ENCODE data around the gene EXOSC5.
"Not testable (repeated sequence)": the region's sequence is repeated elsewhere in the genome, so short reads cannot be mapped to it uniquely, and the experiment has no call there.

The EXOSC5 gene

DNA sequence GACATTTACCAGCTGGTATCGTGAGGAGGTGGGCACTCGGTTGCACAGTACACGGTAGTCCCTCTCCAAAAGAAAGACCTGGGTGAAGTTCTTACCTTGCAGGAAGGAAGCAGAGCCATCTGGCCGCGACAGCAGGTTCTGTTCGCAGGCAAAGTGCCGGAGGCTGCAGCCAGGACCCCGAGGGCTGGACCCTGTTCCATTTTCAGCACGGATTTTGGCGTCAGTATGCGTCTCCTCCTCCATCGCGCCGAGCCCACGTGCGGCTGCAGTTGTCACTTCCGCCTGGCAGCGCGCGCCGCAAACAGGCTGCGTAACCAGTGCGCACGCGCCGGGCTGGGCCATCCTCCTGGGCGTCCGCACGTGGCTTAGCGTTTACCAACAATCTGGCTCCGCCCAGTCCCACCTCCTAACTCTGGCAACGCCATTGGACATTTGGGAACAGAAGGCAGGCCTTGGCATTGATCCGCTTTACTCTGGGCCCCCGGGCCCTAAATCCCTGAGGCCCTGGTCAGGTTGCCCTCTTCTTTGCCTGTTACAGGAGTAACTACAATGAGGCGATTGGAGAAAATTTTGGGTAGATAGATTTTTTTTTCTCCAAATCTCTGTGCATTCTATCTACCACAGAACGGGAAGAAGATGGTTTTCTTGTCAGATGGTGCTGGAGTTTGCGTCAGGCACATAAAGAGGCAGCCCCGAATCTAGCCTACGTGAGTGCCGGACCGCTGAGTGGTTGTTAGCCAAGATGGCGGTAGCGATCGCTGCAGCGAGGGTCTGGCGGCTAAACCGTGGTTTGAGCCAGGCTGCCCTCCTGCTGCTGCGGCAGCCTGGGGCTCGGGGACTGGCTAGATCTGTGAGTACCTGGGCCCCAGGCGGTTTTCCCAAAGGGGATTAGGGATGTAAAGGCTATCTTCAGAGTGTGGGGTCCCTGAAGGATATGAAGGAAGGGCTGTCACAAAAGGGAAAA, at the start of gene EXOSC5, which contains the start of gene BCKDHA:
TSS of gene EXOSC5 (minus strand) at position 274 of the 964 bp plus-strand sequence. CDS start at position 243, 31 bp downstream.
TSS of gene BCKDHA (plus strand) at position 733 of the 964 bp plus-strand sequence. CDS start at position 743, 10 bp downstream.
- Mint-ChIP-seq H3K36me3 (ENCODE audit: low read depth) (peaks cover 7% of the 10 kb centered on the region), H3K4me1 (peaks cover 43% of the 10 kb centered on the region), H3K4me3 (peak within 1 kb of the TSS; percentile 96), H3K27me3 (peaks cover 2% of the 10 kb centered on the region), H3K27ac (peak within 1 kb of the TSS; percentile 100), H3K9me3 (no peaks in the 10 kb centered on the region)
- DNase-seq: peak; percentile 98
- ATAC-seq: peak; percentile 98

DNA sequence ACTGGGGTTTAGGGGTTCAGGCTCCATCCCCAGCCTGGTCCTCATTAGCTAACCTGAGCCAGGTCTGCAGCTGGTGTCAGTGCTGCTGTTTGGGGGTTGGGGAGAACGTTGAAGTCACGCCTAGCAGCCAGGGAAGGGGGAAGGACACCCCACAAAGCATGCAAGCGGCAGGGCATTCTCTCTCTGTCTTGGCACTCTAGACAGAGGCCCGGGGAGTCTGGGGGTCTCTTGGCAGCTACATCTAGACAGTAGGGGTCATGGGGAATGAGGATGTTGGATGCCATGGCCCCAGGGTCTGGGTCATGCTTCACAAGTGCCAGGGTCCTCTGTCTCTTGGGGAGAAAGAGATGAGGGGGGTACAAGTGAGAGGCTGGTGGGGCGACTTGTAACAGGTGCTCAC, 48.4 kb upstream of the EXOSC5 start:
- DNase-seq (no peak), ATAC-seq (no peak)
- H3K36me3 Mint-ChIP-seq (ENCODE audit: low read depth): no peaks in the 10 kb centered on the region
- peaks cover 5% of the 10 kb centered on the region for H3K4me1 Mint-ChIP-seq
- H3K27me3 Mint-ChIP-seq: peaks cover 11% of the 10 kb centered on the region
- H3K9me3 Mint-ChIP-seq: no peaks in the 10 kb centered on the region
- H3K4me3 Mint-ChIP-seq: no peak overlapping the region
- no peak overlapping the region for H3K27ac Mint-ChIP-seq

DNA sequence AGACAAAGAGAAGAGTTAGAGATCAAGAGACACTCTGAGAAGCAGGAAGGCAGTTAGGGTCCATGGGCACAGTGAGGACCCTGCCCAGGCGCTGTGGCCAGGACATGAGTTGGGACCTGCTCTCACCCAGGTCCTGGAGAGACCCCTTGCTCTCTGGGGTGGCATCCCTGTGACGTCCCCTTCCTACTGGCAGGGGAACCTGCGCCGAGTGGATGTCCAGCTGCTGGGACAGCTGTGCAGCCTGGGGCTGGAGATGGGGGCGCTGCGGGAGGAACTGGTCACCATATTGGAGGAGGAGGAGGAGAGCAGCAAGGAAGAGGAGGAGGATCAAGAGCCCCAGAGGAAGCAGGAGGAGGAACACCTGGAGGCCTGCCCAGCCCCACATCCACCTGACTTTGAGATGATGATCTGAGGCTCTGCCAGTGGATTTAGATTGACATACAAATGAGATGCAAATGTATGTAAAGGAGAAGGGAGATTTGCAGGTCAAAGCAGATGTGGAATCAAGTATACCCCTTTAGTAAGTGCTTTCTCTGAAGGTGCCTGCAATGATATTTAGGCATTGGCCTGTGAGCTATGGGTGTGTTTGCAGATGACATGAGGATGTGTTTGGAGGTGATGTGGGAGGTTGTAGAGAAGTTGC, 46.8 kb upstream of the EXOSC5 start:
- no peak overlapping the region for H3K4me3 Mint-ChIP-seq
- peaks cover 8% of the 10 kb centered on the region for H3K27me3 Mint-ChIP-seq
- peak overlapping the region; percentile 2 for H3K27ac Mint-ChIP-seq
- ATAC-seq (no peak), DNase-seq (no peak)
- H3K9me3 Mint-ChIP-seq: no peaks in the 10 kb centered on the region
- no peaks in the 10 kb centered on the region for H3K36me3 Mint-ChIP-seq (ENCODE audit: low read depth)
- peaks cover 5% of the 10 kb centered on the region for H3K4me1 Mint-ChIP-seq

DNA sequence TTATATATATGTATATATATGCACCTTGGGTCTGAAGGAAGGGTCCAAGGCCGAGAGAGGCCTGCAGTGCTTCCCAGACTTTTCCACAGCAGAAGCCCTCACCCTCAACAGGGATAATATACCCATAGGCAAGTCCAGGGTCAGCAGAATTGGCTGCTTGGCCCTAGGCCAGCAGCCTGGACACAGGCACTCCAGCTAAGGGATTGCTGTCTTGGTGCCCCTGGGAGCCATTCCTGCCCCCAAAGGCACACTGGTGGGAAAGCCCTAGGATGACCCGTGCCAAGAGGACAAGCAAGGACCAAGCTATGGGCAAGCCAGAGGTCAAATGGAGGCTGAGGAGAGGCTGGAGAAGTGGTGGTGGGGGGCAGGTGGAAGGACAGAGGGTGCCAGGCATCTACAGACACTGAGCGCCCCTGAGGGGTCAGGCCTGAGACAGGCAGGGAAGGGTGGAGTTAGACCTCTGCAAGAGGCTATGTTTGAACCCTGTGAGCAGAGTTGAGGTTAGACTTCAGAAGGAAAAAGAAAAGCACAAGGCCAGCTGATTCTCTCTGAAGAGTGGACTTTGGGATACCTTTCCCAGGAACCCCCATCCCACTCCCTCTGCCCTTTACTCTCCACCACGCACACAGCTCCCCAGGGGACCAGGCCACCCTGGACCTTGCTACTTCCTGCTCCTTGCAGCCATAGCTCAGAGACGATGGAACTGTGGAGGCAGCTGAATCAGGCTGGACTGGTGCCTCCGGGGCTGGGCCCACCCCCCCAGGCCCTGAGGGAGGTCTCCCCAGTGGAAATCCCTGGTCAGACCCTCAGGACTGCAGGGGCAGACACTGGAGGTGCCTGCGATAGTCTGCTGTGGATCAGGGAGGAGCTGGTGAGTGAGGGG, 45.6 kb upstream of the EXOSC5 start, which contains the start of gene ERICH4:
TSS of gene ERICH4 (plus strand) at position 684 of the 883 bp plus-strand sequence. CDS start at position 698, 14 bp downstream.
- peaks cover 8% of the 10 kb centered on the region for H3K27me3 Mint-ChIP-seq
- H3K9me3 Mint-ChIP-seq: no peaks in the 10 kb centered on the region
- H3K4me3 Mint-ChIP-seq: no peak within 1 kb of the TSS
- ATAC-seq: no peak
- peak within 1 kb of the TSS; percentile 2 for H3K27ac Mint-ChIP-seq
- peaks cover 5% of the 10 kb centered on the region for H3K36me3 Mint-ChIP-seq (ENCODE audit: low read depth)
- no peak for DNase-seq
- H3K4me1 Mint-ChIP-seq: peaks cover 13% of the 10 kb centered on the region

DNA sequence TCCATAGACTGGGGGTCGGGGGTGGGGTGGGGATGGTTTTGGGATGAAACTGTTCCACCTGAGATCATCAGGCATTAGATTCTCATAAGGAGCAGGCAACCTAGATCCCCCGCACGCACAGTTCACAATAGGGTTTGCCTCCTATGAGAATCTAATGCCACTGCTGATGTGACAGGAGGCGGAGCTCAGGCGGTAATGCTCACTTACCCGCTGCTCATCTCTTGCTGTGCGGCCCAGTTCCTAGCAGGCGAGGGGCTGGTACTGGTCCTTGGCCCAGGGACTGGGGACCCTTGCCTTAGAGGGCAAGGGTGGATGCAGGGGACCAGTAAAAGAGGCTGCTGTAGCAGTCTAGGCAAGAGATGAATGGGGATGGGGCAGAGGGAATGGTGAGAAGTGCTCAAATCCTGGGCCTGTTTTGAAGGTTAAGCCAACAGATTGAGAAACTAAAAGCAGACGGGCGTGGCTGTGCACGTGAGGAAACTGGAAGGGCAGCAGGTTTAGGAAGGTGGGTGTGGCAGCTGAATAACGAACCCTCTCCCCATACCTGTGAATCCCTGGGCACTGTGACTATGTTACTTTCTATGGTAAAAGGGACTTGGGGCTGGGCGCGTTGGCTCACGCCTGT, 44.3 kb upstream of the EXOSC5 start:
- Mint-ChIP-seq H3K27ac (no peak overlapping the region), H3K9me3 (no peaks in the 10 kb centered on the region), H3K4me3 (no peak overlapping the region), H3K36me3 (ENCODE audit: low read depth) (peaks cover 8% of the 10 kb centered on the region), H3K4me1 (peaks cover 14% of the 10 kb centered on the region), H3K27me3 (peaks cover 3% of the 10 kb centered on the region)
- no peak for ATAC-seq
- DNase-seq: no peak

DNA sequence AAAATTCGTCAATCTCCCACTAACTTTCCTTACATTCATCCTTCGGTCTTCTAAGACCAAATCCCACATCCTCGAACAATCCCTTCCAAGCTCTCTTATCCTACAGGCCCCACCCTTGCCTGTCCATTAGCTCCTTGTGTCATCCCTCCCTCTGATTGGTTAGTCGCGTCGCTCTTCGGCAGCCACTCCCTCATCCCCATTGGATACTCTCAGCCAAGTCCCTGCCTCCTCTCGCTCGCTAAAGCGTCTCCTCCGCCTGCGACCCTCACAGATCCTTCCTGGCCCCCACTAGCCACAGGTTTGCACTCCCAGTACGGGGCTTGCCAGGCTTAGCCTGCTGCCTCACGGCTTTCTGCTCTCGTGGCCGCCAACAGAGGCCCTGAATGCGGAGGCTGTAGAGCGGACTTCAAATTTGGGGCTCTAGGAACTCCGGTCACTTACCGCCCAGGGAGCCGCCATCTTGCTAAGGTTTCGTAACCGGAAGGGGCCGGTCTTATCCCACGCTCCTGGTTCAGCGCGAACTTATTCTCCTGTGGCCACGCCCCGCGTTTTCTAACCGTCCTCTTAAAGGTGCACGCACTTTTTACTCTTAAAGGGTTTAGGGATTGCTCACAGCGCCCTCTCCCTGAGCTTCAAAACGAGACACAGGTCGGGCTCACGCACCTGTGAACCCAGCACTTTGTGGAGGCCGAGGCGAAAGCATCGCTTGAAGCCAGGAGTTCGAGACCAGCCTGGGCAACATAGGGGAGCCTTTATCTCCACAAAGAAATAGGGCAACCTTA, 42.5 kb upstream of the EXOSC5 start, which contains the start of gene DMAC2:
TSS of gene DMAC2 (minus strand) at position 472 of the 782 bp plus-strand sequence. CDS start at position 459, 13 bp downstream.
- Mint-ChIP-seq H3K4me3 (no peak within 1 kb of the TSS), H3K4me1 (peaks cover 14% of the 10 kb centered on the region), H3K36me3 (ENCODE audit: low read depth) (peaks cover 8% of the 10 kb centered on the region), H3K27ac (peak within 1 kb of the TSS; percentile 58), H3K27me3 (no peaks in the 10 kb centered on the region), H3K9me3 (no peaks in the 10 kb centered on the region)
- DNase-seq (peak; percentile 95), ATAC-seq (peak; percentile 96)

DNA sequence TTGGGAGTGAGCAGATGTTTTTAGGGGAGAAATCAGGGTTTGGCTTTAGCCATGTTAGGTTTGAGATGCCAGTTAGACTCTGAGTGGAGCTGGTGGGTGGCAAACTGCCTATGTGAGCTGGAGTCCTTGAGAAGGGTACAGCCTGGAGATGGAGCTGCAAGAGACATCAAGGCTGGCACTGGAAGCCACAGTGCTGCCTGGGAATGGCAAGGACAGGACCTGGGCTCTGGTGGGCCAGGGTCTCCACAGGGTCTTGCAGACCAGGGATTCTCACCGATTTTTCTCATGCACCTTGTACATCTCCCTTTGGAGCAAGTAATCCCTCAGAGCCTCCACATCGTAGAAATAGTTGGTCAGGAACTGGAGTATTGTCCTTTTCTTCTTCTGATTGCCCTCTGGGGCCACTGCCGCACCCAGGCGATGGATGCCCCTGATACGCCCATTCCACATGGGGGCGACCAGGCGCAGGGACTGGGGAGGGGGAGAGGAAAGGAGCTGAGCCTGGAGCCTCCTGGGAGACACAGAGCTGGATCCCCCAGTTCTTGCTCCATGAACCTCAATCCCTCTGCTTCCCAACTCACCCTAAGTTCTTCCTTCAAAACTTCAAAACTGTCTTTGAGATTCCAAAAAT, 40.9 kb upstream of the EXOSC5 start:
- Mint-ChIP-seq H3K4me3 (peak overlapping the region; percentile 24), H3K27me3 (no peaks in the 10 kb centered on the region), H3K36me3 (ENCODE audit: low read depth) (peaks cover 10% of the 10 kb centered on the region), H3K27ac (peak overlapping the region; percentile 58), H3K9me3 (no peaks in the 10 kb centered on the region), H3K4me1 (peaks cover 16% of the 10 kb centered on the region)
- no peak for ATAC-seq
- no peak for DNase-seq

DNA sequence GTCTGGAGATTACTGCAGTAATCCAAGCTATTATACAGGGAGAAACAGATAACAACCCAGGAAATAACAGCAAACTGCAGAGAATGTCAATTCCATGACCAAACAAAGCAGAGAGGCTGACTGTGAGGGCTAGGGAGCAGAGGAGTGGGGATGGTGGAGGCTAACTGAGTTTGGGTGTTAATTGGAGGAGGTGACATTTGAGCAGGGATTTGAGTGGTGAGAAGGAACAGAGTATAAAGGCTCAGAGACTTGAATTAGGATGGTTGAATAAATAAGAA, 39.5 kb upstream of the EXOSC5 start:
- no peak overlapping the region for H3K4me3 Mint-ChIP-seq
- ATAC-seq (no peak), DNase-seq (no peak)
- no peaks in the 10 kb centered on the region for H3K27me3 Mint-ChIP-seq
- H3K9me3 Mint-ChIP-seq: no peaks in the 10 kb centered on the region
- no peak overlapping the region for H3K27ac Mint-ChIP-seq
- peaks cover 16% of the 10 kb centered on the region for H3K4me1 Mint-ChIP-seq
- H3K36me3 Mint-ChIP-seq (ENCODE audit: low read depth): peaks cover 17% of the 10 kb centered on the region

DNA sequence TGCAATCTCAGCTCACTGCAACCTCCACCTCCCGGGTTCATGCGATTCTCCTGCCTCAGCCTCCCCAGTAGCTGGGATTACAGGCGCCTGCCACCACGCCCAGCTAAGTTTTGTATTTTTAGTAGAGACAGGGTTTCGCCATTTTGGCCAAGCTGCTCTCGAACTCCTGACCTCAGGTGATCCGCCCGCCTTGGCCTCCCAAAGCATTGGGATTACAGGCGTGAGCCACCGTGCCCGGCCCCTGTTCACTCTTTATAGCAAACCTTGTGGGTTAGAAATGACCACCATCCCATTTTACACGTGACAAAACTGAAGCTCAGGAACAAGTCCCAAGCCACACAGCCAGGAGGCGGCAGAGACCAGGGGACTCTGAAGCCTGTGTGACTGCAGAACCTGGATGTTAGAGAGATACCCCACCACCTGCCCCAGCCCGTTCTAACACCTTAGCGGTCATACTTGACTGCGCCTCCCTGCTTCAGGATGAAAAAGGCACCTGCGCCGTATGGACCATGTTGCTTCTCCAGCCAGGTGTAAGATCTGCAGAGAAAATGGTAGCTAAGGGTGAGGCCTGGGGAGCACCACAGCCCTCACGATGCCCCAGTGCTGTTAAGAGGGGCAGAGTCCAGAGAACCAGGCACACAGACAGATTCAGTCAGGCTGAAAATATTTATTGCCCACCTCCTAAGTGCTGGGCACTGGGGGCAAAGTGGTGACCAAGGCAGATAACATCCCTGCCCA, 38.9 kb upstream of the EXOSC5 start:
- Mint-ChIP-seq H3K4me1 (peaks cover 16% of the 10 kb centered on the region), H3K36me3 (ENCODE audit: low read depth) (peaks cover 18% of the 10 kb centered on the region), H3K9me3 (no peaks in the 10 kb centered on the region), H3K27me3 (no peaks in the 10 kb centered on the region), H3K4me3 (no peak overlapping the region), H3K27ac (no peak overlapping the region)
- ATAC-seq: no peak
- DNase-seq: no peak

DNA sequence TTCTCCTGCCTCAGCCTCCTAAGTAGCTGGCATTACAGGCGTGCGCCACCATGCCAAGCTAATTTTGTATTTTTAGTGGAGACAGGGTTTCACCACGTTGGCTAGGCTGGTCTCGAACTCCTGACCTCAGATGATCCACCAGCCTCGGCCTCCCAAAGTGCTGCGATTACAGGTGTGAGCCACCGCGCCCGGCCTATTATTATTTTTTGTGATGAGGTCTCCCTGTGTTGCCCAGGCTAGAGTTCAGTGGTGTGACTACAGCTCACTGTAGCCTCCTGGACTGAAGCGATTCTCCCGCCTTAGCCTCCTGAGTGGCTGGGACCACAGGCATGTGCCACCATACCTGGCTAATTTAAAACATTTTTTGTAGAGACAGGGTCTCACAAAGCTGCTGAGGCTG, 38.2 kb upstream of the EXOSC5 start:
- H3K27ac Mint-ChIP-seq, H3K9me3 Mint-ChIP-seq, ATAC-seq, H3K4me3 Mint-ChIP-seq, DNase-seq, H3K27me3 Mint-ChIP-seq: not testable (repeated sequence)
- Mint-ChIP-seq H3K36me3 (ENCODE audit: low read depth) (peaks cover 21% of the 10 kb centered on the region), H3K4me1 (peaks cover 16% of the 10 kb centered on the region)

DNA sequence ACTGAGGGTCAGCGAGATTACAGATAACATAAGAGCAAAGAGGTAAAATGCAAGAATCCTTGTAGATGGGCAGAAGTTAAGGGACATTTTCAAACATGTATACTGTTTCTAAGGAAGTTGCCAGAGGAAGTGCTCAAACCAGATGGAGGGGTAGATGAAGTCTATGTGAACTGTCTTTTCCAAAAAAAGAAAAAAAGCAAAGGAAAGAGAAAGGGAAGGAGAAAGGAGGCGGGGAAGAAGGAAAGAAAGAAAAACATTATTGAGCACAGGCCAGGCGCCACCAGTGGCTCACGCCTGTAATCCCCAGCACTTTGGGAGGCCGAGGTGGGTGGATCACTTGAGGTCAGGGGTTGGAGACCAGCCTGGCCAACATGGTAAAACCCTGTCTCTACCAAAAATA, 37.3 kb upstream of the EXOSC5 start:
- Mint-ChIP-seq H3K36me3 (ENCODE audit: low read depth) (peaks cover 21% of the 10 kb centered on the region), H3K27ac (no peak overlapping the region), H3K4me3 (no peak overlapping the region), H3K4me1 (peaks cover 12% of the 10 kb centered on the region), H3K27me3 (no peaks in the 10 kb centered on the region), H3K9me3 (no peaks in the 10 kb centered on the region)
- DNase-seq (no peak), ATAC-seq (no peak)

DNA sequence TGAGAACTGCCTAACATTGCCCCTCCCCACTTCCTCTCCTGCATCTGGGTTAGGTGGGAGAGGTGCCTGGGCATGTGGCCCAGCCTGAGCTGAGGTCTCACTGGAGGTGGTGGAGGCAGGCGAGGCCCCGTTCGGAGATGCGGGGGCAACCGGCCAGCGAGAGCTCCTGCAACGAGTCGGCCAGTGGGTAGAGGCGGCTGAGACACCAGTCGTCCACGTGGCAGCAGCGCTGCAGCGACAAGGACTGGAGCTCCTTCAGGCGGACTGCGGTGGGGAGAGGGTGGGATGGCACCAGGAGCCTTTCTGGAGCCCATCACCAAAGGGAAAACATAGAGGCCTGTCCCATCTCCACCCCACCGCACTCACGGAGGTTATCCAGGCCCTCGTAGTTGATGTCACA, 36.0 kb upstream of the EXOSC5 start:
- H3K9me3 Mint-ChIP-seq: no peaks in the 10 kb centered on the region
- ATAC-seq: no peak
- peaks cover 13% of the 10 kb centered on the region for H3K4me1 Mint-ChIP-seq
- no peak for DNase-seq
- H3K4me3 Mint-ChIP-seq: no peak overlapping the region
- no peaks in the 10 kb centered on the region for H3K27me3 Mint-ChIP-seq
- no peak overlapping the region for H3K27ac Mint-ChIP-seq
- peaks cover 18% of the 10 kb centered on the region for H3K36me3 Mint-ChIP-seq (ENCODE audit: low read depth)

All from activated naive CD8-positive, alpha-beta T cell treated with anti-CD3 and anti-CD28 coated beads, Interleukin-2, amount 50 U/mL, for 24 hours (primary cell).